ENCODE results near the gene PCDH18.
"Not testable (repeated sequence)": the region's sequence is repeated elsewhere in the genome, so short reads cannot be mapped to it uniquely, and the experiment has no call there.

PCDH18 gene

DNA sequence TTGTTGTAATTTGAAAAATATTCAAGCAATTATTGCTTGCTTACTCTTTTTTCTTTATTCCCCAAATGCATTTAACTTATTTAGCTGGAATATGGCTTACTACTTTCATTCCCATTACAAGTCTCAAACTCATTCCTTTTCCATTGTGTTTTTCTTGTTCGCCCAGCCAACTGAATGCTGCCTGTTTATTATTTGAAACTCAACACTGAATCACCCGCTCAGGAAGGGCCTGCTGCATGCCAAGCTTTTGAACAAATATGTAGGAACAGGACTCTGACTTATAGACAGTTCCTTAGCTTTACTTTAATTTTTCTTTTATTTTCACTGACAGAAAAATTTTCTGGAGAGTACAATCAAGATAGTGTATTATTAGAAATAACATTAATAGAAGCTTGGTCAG lies 12.9 kb downstream of the PCDH18 start:
- H3K4me3 ChIP-seq (ENCODE audit: low read depth, low read length): no peak overlapping the region
- peak; percentile 81 for DNase-seq (ENCODE audit: low read depth)
- TF ChIP-seq, protein P1, sequence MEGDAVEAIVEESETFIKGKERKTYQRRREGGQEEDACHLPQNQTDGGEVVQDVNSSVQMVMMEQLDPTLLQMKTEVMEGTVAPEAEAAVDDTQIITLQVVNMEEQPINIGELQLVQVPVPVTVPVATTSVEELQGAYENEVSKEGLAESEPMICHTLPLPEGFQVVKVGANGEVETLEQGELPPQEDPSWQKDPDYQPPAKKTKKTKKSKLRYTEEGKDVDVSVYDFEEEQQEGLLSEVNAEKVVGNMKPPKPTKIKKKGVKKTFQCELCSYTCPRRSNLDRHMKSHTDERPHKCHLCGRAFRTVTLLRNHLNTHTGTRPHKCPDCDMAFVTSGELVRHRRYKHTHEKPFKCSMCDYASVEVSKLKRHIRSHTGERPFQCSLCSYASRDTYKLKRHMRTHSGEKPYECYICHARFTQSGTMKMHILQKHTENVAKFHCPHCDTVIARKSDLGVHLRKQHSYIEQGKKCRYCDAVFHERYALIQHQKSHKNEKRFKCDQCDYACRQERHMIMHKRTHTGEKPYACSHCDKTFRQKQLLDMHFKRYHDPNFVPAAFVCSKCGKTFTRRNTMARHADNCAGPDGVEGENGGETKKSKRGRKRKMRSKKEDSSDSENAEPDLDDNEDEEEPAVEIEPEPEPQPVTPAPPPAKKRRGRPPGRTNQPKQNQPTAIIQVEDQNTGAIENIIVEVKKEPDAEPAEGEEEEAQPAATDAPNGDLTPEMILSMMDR (conservative IDR thresholded peaks at IDR 0.05; ENCODE audit: low read depth, low read length): no peak

DNA sequence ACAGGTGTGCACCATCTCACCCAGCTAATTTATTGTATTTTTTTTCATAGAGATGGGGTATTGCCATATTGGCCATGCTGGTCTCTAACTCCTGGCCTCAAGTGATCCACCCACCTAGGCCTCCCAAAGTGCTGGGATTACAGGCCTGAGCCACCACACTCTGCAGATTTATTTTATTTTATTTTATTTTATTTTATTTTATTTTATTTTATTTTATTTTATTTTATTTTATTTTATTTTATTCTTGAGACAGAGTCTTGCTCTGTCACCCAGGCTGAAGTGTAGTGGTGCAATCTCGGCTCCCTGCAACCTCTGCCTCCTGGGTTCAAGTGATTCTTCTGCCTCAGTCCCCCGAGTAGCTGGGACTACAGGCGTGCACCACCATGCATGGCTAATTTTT lies 15.0 kb downstream of the PCDH18 start:
- DNase-seq (ENCODE audit: low read depth); H3K4me3 ChIP-seq (ENCODE audit: low read depth, low read length): not testable (repeated sequence)

- TF ChIP-seq, protein P1 (conservative IDR thresholded peaks at IDR 0.05; ENCODE audit: low read depth, low read length): no peak
- no peak for DNase-seq (ENCODE audit: low read depth)
- no peak overlapping the region for H3K4me3 ChIP-seq (ENCODE audit: low read depth, low read length)
Measured at GRCh38 chr4:137514406-137515111, 17.7 kb downstream of the PCDH18 start.

DNA sequence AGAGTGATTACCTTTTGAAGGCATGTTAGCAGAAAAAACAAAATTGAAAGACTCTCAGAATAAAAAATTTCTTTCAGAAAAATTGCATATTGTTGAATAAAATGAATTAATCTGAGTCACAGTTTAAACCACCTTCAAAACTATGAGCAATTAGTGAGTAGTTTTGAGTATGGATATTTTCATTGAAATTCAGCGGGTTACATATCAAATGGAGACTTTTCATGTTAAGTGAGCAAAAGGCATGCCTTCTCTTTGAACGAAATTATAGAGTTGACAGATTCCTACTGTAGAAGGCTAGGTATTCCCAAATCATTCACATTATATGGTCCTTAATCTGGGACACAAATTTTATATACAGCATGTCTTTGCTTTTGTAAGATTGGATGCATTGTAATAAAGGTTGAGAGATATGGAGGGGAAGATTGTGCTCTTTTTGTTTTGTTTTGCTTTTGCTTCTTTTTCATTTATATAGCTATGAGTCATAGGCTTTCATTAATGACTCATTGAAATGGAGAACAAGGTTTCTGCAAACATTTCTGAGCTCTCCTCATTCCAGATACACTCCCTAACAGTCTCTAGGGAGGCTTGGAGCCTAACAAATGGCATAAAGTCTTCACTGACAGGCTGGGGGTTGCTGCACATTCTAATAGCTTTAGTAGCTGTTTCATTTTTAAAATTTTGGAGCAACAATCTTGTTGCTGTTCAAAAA lies 21.6 kb downstream of the PCDH18 start:
- no peak overlapping the region for H3K4me3 ChIP-seq (ENCODE audit: low read depth, low read length)
- peak; percentile 96 for DNase-seq (ENCODE audit: low read depth)
- TF ChIP-seq, protein P1 (conservative IDR thresholded peaks at IDR 0.05; ENCODE audit: low read depth, low read length): no peak

DNA sequence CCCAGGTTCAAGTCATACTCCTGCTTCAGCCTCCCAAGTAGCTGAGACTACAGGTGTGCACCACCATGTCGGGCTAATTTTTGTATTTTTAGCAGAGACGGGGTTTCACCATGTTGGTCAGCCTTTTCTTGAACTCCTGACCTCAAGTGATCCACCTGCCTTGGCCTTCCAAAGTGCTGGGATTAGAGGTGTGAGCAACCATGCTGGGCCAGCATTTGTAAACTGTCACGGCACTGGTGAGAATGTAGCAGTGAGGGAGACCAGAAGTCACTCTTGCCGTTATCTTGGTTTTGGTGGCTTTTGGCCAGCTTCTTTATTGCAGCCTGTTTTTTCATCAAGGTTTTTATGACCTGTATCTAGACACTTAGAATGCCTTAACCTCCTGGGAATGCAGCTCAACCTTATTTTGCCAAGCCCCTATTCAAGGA lies 22.4 kb downstream of the PCDH18 start:
- peak; percentile 45 for DNase-seq (ENCODE audit: low read depth)
- H3K4me3 ChIP-seq (ENCODE audit: low read depth, low read length): no peak overlapping the region
- TF ChIP-seq, protein P1 (conservative IDR thresholded peaks at IDR 0.05; ENCODE audit: low read depth, low read length): no peak

GRCh38 chr4:137502339-137503129 lies 29.8 kb downstream of the PCDH18 start:
- no peak overlapping the region for H3K4me3 ChIP-seq (ENCODE audit: low read depth, low read length)
- TF ChIP-seq, protein P1 (conservative IDR thresholded peaks at IDR 0.05; ENCODE audit: low read depth, low read length): no peak
- DNase-seq (ENCODE audit: low read depth): no peak

- DNase-seq (ENCODE audit: low read depth); H3K4me3 ChIP-seq (ENCODE audit: low read depth, low read length): not testable (repeated sequence)
Measured at GRCh38 chr4:137496267-137496666, 36.0 kb downstream of the PCDH18 start.

Measured in choroid plexus epithelial cell (primary cell).